Esophagus squamous epithelium (tissue), 5 donors: Measurements from ENCODE around the gene SERTAD1. TPM values are rescaled to one million over a fixed set of nuclear protein-coding genes. Genes with fewer than 3 reads are reported as not detected.
"Not testable (repeated sequence)": the region's sequence is repeated elsewhere in the genome, so short reads cannot be mapped to it uniquely, and the experiment has no call there.

Experiments
- DNase-seq: peaks from one replicate; lab custom pipeline; 2025; lab: John Stamatoyannopoulos, UW
- H3K27ac ChIP-seq, 4 donors: fragments of 200-600 bp; sonication (generic); one replicate each; pipeline ENCODE4 v1.5.1; 2016 to 2019; ENCODE audit warnings: mild to moderate bottlenecking in 1 of 4
- H3K27me3 ChIP-seq, 4 donors: fragments of 200-600 bp; sonication (generic); 1 replicate in 3 of 4; 2 replicates in 1 of 4; pipeline versions ENCODE4 v1.5.1 to v1.6.0; 2017 to 2021; ENCODE audit warnings: antibody characterized with exemption in 1 of 4
- H3K36me3 ChIP-seq, 3 donors: fragments of 200-600 bp; sonication (generic); one replicate each; pipeline ENCODE4 v1.5.1; 2016 to 2019
- H3K4me1 ChIP-seq, 3 donors: fragments of 200-600 bp; sonication (generic); one replicate each; pipeline ENCODE4 v1.5.1; 2017 to 2019
- H3K4me3 ChIP-seq, 4 donors: fragments of 200-600 bp; sonication (generic); 1 replicate in 3 of 4; 2 replicates in 1 of 4; pipeline ENCODE4 v1.5.1; 2016 to 2019; ENCODE audit warnings: mild to moderate bottlenecking in 2 of 4, moderate library complexity in 1 of 4
- H3K9me3 ChIP-seq, 3 donors: fragments of 200-600 bp; sonication (generic); one replicate each; pipeline ENCODE4 v1.5.1; 2016 to 2019
- POLR2A ChIP-seq, 4 donors: fragments of 450-650 bp; IDR thresholded peaks; one replicate each; pipeline ENCODE4 v1.6.1; 2017; ENCODE audit warnings: antibody characterized with exemption in 4 of 4, mild to moderate bottlenecking in 4 of 4, moderate library complexity in 3 of 4
- WGBS, 2 donors: methylation state at CpG; one replicate each; pipeline ENCODE4 v1.1.5; 2018; 5-methylcytosine and 5-hydroxymethylcytosine counted together
- intact Hi-C: fragments of 100-400 bp; cut with DNase I; formaldehyde crosslinking; loops from one replicate; pipeline ENCODE4 v1.15.0; 2022
- total RNA-seq, 4 donors: library from RNA; depleted of rRNA; stranded (reverse); fragments of >200 nt; gene quantifications; one replicate each; pipeline ENCODE4 v1.1.0, GENCODE V29; 2016
- TF ChIP-seq, protein P1 (sequence below), 6 experiments: fragments of 450-650 bp in 4 of 6; fragments of 200-600 bp in 2 of 6; sonication (generic) in 2 of 6; IDR thresholded peaks; one replicate each; pipeline ENCODE4 v1.5.1; 2016 to 2019; ENCODE audit warnings: antibody characterized with exemption in 6 of 6, mild to moderate bottlenecking in 4 of 6, moderate library complexity in 4 of 6
- donor health status: DM: yes; HTN: yes; CAD: no.

The SERTAD1 gene
- total RNA-seq, 4 donors from 2014 or later: 10.2 to 24.9 (median 16.2) TPM

DNA sequence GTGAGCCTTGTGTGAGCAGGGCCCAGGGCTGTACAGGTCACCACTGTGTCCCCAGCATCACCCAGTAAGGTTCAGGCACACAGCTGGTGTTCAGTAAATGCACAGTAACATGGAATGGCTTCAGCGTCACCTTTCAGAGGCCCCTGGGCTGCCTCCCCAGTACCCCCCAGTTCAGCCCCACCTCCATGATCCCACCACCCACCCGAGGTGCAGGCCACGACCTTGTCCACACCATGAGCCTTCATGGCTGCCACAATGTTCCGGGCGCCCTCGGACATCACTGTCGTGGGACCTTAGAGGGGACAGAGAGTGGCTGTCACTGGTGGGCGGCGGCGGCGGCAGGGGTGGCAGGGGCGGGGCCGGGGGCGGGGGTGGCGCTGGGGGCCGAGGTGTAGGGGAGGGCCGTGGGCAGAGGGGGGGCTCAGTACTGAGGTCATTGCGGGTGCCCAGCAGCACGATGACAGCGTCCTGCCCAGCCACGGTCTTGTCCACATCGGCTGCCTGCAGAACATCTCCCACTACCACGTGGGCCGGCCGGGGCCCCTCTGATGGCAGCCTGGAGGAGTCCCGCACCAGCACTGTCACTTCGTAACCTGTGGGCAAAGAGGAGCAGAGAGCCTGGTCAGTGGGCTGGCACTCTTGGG lies 32.3 kb upstream of the SERTAD1 start:
- TF ChIP-seq POLR2A (IDR thresholded peaks at IDR 0.05): no peak
- TF ChIP-seq, protein P1, sequence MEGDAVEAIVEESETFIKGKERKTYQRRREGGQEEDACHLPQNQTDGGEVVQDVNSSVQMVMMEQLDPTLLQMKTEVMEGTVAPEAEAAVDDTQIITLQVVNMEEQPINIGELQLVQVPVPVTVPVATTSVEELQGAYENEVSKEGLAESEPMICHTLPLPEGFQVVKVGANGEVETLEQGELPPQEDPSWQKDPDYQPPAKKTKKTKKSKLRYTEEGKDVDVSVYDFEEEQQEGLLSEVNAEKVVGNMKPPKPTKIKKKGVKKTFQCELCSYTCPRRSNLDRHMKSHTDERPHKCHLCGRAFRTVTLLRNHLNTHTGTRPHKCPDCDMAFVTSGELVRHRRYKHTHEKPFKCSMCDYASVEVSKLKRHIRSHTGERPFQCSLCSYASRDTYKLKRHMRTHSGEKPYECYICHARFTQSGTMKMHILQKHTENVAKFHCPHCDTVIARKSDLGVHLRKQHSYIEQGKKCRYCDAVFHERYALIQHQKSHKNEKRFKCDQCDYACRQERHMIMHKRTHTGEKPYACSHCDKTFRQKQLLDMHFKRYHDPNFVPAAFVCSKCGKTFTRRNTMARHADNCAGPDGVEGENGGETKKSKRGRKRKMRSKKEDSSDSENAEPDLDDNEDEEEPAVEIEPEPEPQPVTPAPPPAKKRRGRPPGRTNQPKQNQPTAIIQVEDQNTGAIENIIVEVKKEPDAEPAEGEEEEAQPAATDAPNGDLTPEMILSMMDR (IDR thresholded peaks at IDR 0.05): no peak

DNA sequence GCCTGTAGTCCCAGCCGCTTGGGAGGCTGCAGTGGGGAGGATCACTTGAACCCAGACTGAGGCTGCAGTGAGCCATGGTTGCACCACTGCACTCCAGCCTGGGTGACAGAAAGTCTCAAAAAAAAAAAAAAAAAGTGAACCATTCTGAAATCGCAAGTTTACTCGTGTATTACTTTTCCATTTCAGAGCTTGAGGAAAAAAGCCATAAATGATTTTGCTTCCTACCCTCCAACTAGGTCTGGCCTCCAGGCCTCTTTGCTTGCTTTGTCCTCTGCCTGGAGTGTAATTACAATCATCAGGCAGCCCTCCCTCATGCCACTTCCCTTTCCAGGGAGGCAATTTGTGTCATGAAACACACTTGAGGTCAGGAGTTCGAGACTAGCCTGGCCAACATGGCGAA lies 31.3 kb upstream of the SERTAD1 start:
- peaks cover 0 to 31% (median 0%) of the 10 kb centered on the region in 3 donors for H3K4me1 ChIP-seq
- TF ChIP-seq, protein P1 (IDR thresholded peaks at IDR 0.05): no peak
- TF ChIP-seq POLR2A (IDR thresholded peaks at IDR 0.05): no peak
- DNase-seq: no peak
- no peak overlapping the region for H3K27ac ChIP-seq
- H3K9me3 ChIP-seq: no peaks in the 10 kb centered on the region
- 93 to 96% methylated on average over 4 to 5 of the region's 5 CpGs for WGBS, 2 donors
- no peak overlapping the region for H3K4me3 ChIP-seq
- H3K36me3 ChIP-seq: peaks cover 11 to 45% (median 11%) of the 10 kb centered on the region in 3 donors
- no peaks in the 10 kb centered on the region for H3K27me3 ChIP-seq
- intact Hi-C loops: no loop called here

More for the DNA sequence above, 32.3 kb upstream of the SERTAD1 start:
- no peaks in the 10 kb centered on the region for H3K9me3 ChIP-seq
- H3K27ac ChIP-seq: no peak overlapping the region
- 83 to 96% methylated on average over 1 to 5 of the region's 27 CpGs for WGBS, 2 donors
- no peak for DNase-seq
- no peaks in the 10 kb centered on the region for H3K27me3 ChIP-seq
- H3K36me3 ChIP-seq: peaks cover 11 to 45% (median 11%) of the 10 kb centered on the region in 3 donors
- peaks cover 0 to 35% (median 0%) of the 10 kb centered on the region in 3 donors for H3K4me1 ChIP-seq
- intact Hi-C loops: no loop called here
- H3K4me3 ChIP-seq: no peak overlapping the region

DNA sequence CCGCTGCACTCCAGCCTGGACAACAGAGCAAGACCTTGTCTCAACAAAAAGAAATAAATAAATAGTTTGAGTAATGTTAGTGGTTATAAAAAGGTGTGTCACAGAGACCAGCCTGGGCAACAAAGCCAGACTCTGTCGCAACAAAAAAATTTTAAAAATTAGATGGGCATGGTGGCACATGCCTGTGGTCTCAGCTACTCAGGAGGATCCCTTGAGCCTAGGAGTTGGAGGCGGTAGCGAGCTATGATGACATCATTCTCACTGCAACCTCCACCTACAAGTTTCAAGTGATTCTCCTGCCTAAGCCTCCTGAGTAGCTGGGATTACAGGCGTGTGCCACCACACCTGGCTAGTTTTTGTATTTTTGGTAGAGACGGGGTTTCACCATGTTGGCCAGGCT lies 28.2 kb upstream of the SERTAD1 start:
- peak overlapping the region; percentile 28 to 67 (median 50) for H3K27ac ChIP-seq
- H3K4me3 ChIP-seq, DNase-seq, intact Hi-C loops, H3K9me3 ChIP-seq, H3K27me3 ChIP-seq: not testable (repeated sequence)
- H3K36me3 ChIP-seq: peaks cover 11 to 70% (median 11%) of the 10 kb centered on the region in 3 donors
- H3K4me1 ChIP-seq: peaks cover 0 to 20% (median 0%) of the 10 kb centered on the region in 3 donors
- WGBS, 2 donors: 42 to 70% methylated on average over 6 of the region's 6 CpGs

DNA sequence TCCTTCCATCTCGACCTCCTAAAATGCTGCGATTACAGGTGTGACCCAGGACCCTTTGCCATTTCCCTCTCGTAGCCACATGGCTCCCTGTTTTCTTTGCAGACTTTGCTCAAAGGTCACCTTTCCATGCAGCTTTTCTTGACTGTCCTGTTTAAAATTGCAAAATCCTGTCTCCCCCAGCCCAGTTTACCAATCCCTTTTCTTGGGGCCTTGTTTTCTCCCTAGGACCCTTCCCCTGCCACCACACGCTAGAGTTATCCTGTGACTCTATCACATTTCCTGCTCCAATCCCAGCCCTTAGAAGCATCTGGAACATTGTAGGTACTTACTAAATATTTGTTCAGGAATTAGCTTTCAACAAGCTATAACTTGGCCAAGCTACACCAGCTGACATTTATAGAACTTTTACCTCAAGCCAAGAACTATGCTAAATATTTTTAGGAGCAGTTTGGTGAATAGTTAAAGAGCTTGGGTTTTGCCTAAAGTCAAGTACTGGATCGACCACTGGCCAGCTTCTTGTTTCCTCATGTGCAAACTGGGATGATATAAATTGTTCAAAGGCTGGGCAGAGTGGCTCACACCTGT lies 27.5 kb upstream of the SERTAD1 start:
- WGBS, 2 donors: 42 to 65% methylated on average over 5 of the region's 5 CpGs
- Histone ChIP-seq H3K4me1 (peaks cover 0 to 20% (median 0%) of the 10 kb centered on the region in 3 donors), H3K36me3 (peaks cover 11 to 70% (median 11%) of the 10 kb centered on the region in 3 donors), H3K27me3 (no peaks in the 10 kb centered on the region), H3K9me3 (no peaks in the 10 kb centered on the region), H3K4me3 (no peak overlapping the region), H3K27ac (peak overlapping the region; percentile 18 to 67 (median 50))
- no peak for DNase-seq
- TF ChIP-seq, protein P1 (IDR thresholded peaks at IDR 0.05): no peak
- TF ChIP-seq POLR2A (IDR thresholded peaks at IDR 0.05): no peak
- intact Hi-C loops: no loop called here

DNA sequence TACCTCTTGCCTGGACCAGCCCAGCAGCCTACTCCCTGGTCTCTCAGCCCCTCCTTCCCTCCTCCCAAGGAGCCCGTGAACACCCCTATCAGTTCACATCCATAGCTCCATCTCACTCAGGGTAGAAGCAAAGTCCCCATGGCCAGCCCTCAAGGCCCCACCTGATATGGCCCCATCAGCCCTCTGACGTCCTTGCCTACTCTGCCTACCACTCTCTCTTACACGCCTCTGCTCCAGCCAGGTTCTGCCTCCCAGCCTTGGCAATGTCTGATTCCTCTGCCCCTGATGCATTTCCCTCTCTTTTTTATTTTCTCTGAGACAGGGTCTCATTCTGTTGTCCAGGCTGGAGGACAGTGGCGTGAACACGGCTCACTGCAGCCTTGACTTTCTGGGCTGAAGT lies 26.2 kb upstream of the SERTAD1 start:
- Histone ChIP-seq H3K36me3 (peaks cover 0 to 70% (median 5%) of the 10 kb centered on the region in 3 donors), H3K4me3 (no peak overlapping the region), H3K4me1 (peaks cover 0 to 20% (median 0%) of the 10 kb centered on the region in 3 donors), H3K27me3 (no peaks in the 10 kb centered on the region), H3K9me3 (no peaks in the 10 kb centered on the region), H3K27ac (no peak overlapping the region)
- no peak for TF ChIP-seq POLR2A (IDR thresholded peaks at IDR 0.05)
- TF ChIP-seq, protein P1 (IDR thresholded peaks at IDR 0.05): no peak
- intact Hi-C loops: no loop called here
- DNase-seq: no peak
- WGBS, 2 donors: 67 to 71% methylated on average over 5 of the region's 5 CpGs
